Measurements from ENCODE around the gene FGFR4.

- TF ChIP-seq CTCF (optimal IDR thresholded peaks at IDR 0.05 in 1 of 3, IDR thresholded peaks at IDR 0.05 in 1 of 3, conservative IDR thresholded peaks at IDR 0.05 in 1 of 3; ENCODE audit: extremely low read depth in 1 of 3, insufficient read depth in 2 of 3, low read length in 3 of 3): no peak
- no peak for TF ChIP-seq EZH2 (IDR thresholded peaks at IDR 0.05; ENCODE audit: low read length)
Observed at GRCh38 chr5:177140312-177140711, 53.6 kb downstream of the FGFR4 start.
